ENCODE results near the gene RBM42.

- TF ChIP-seq CTCF (IDR thresholded peaks at IDR 0.05), result no peak
- TF ChIP-seq POLR2A (IDR thresholded peaks at IDR 0.05), result no peak
Observed at GRCh38 chr19:35650581-35650980, 21.7 kb downstream of the RBM42 start.

Measured in Peyer's patch (tissue), 4 donors.